GM23338 (cell line): Measurements from ENCODE around the gene UBE2K.

Experiments
- CTCF ChIP-seq, 2 experiments: fragments of 200-600 bp in 1 of 2; sonication (generic) in 1 of 2; conservative IDR thresholded peaks; 2 replicates each; pipeline versions ENCODE4 v1.5.1 to v1.6.1; 2016 to 2017; ENCODE audit warnings: antibody characterized with exemption in 2 of 2, low read depth in 2 of 2, mild to moderate bottlenecking in 2 of 2, moderate library complexity in 1 of 2
- EZH2 ChIP-seq: fragments of 200-600 bp; sonication (generic); IDR thresholded peaks from one replicate; pipeline ENCODE4 v1.8.0; 2017; ENCODE audit warnings: antibody characterized with exemption, mild to moderate bottlenecking, low read depth; ENCODE audit not compliant: unreplicated experiment
- EZH2phosphoT487 ChIP-seq: fragments of 200-600 bp; sonication (generic); IDR thresholded peaks from one replicate; pipeline ENCODE4 v1.8.1; 2018; ENCODE audit warnings: antibody characterized with exemption; ENCODE audit not compliant: unreplicated experiment
- TF ChIP-seq, protein P1 (sequence below): IDR thresholded peaks from one replicate; pipeline ENCODE4 v1.6.1; 2018; ENCODE audit warnings: antibody characterized with exemption; ENCODE audit not compliant: unreplicated experiment

GRCh38 chr4:39786838-39787237 lies 88.9 kb downstream of the UBE2K start:
- TF ChIP-seq CTCF (conservative IDR thresholded peaks at IDR 0.05; ENCODE audit: low read depth in 2 of 2) (no peak), EZH2 (no peak), EZH2phosphoT487 (no peak)
- TF ChIP-seq, protein P1, sequence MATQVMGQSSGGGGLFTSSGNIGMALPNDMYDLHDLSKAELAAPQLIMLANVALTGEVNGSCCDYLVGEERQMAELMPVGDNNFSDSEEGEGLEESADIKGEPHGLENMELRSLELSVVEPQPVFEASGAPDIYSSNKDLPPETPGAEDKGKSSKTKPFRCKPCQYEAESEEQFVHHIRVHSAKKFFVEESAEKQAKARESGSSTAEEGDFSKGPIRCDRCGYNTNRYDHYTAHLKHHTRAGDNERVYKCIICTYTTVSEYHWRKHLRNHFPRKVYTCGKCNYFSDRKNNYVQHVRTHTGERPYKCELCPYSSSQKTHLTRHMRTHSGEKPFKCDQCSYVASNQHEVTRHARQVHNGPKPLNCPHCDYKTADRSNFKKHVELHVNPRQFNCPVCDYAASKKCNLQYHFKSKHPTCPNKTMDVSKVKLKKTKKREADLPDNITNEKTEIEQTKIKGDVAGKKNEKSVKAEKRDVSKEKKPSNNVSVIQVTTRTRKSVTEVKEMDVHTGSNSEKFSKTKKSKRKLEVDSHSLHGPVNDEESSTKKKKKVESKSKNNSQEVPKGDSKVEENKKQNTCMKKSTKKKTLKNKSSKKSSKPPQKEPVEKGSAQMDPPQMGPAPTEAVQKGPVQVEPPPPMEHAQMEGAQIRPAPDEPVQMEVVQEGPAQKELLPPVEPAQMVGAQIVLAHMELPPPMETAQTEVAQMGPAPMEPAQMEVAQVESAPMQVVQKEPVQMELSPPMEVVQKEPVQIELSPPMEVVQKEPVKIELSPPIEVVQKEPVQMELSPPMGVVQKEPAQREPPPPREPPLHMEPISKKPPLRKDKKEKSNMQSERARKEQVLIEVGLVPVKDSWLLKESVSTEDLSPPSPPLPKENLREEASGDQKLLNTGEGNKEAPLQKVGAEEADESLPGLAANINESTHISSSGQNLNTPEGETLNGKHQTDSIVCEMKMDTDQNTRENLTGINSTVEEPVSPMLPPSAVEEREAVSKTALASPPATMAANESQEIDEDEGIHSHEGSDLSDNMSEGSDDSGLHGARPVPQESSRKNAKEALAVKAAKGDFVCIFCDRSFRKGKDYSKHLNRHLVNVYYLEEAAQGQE, result no peak
